Stimulated activated naive CD8-positive, alpha-beta T cell treated with anti-CD3 and anti-CD28 coated beads, Interleukin-15, amount 100 ng/mL, for 72 hours (primary cell): Measurements from ENCODE around the gene FBXL22.

Experiments
- ATAC-seq: fragments of 150-1000 bp; cut with Tn5 transposase; 2 replicates; pipeline ENCODE4 v1.10.0; 2021; ENCODE audit warnings: mild to moderate bottlenecking, moderate library complexity
- DNase-seq, 2 donors: peaks; one replicate each; pipeline ENCODE4 v3.0.0; 2021 to 2022
- H3K27ac Mint-ChIP-seq, 2 donors: one replicate each; pipeline ENCODE4 v1.8.0; 2022; ENCODE audit warnings: mild to moderate bottlenecking in 2 of 2, mixed read lengths in 2 of 2, moderate library complexity in 2 of 2
- H3K27me3 Mint-ChIP-seq: one replicate; pipeline ENCODE4 v1.8.0; 2022; ENCODE audit warnings: mixed read lengths
- H3K4me1 Mint-ChIP-seq: one replicate; pipeline ENCODE4 v1.8.0; 2022; ENCODE audit warnings: mild to moderate bottlenecking, mixed read lengths
- H3K4me3 Mint-ChIP-seq, 2 donors: one replicate each; pipeline ENCODE4 v1.8.0; 2022; ENCODE audit warnings: mild to moderate bottlenecking in 2 of 2, mixed read lengths in 2 of 2, moderate library complexity in 1 of 2
- H3K9me3 Mint-ChIP-seq, 2 donors: one replicate each; pipeline ENCODE4 v1.8.0; 2022; ENCODE audit warnings: mixed read lengths in 2 of 2

FBXL22 gene

GRCh38 chr15:63582179-63582578, 15.0 kb upstream of the FBXL22 start:
- H3K27me3 Mint-ChIP-seq: no peaks in the 10 kb centered on the region

GRCh38 chr15:63582718-63583426, 14.3 kb upstream of the FBXL22 start:
- Mint-ChIP-seq H3K27ac (peak overlapping the region in 1 of 2 donors; percentile 10), H3K27me3 (no peaks in the 10 kb centered on the region), H3K4me1 (peaks cover 24% of the 10 kb centered on the region), H3K9me3 (no peaks in the 10 kb centered on the region), H3K4me3 (no peak overlapping the region)
- peak; percentile 7 for ATAC-seq
- DNase-seq: no peak

More at GRCh38 chr15:63582179-63582578, 15.0 kb upstream of the FBXL22 start:
- DNase-seq (no peak), ATAC-seq (peak; percentile 50)
- Mint-ChIP-seq H3K27ac (peak overlapping the region in 1 of 2 donors; percentile 28), H3K4me1 (peaks cover 24% of the 10 kb centered on the region), H3K4me3 (no peak overlapping the region), H3K9me3 (no peaks in the 10 kb centered on the region)

GRCh38 chr15:63586790-63587189, 10.4 kb upstream of the FBXL22 start:
- no peak overlapping the region for H3K4me3 Mint-ChIP-seq

GRCh38 chr15:63587527-63587926, 9.7 kb upstream of the FBXL22 start:
- Mint-ChIP-seq H3K27me3 (no peaks in the 10 kb centered on the region), H3K4me3 (no peak overlapping the region), H3K4me1 (peaks cover 33% of the 10 kb centered on the region), H3K9me3 (no peaks in the 10 kb centered on the region), H3K27ac (no peak overlapping the region)
- DNase-seq (no peak), ATAC-seq (no peak)

More at GRCh38 chr15:63586790-63587189, 10.4 kb upstream of the FBXL22 start:
- DNase-seq (no peak), ATAC-seq (no peak)
- Mint-ChIP-seq H3K9me3 (no peaks in the 10 kb centered on the region), H3K27me3 (no peaks in the 10 kb centered on the region), H3K4me1 (peaks cover 33% of the 10 kb centered on the region), H3K27ac (peak overlapping the region; percentile 2 to 10)

GRCh38 chr15:63588826-63589225, 8.4 kb upstream of the FBXL22 start:
- no peaks in the 10 kb centered on the region for H3K27me3 Mint-ChIP-seq
- H3K4me3 Mint-ChIP-seq: no peak overlapping the region
- DNase-seq (no peak), ATAC-seq (no peak)
- H3K4me1 Mint-ChIP-seq: peaks cover 42% of the 10 kb centered on the region
- no peak overlapping the region for H3K27ac Mint-ChIP-seq
- no peaks in the 10 kb centered on the region for H3K9me3 Mint-ChIP-seq

- ATAC-seq (peak; percentile 74), DNase-seq (peak in 1 of 2 donors; percentile 58)
- Mint-ChIP-seq H3K9me3 (no peaks in the 10 kb centered on the region), H3K27me3 (no peaks in the 10 kb centered on the region), H3K27ac (peak overlapping the region in 1 of 2 donors; percentile 1), H3K4me1 (peaks cover 85% of the 10 kb centered on the region), H3K4me3 (peak overlapping the region; percentile 9 to 35)
Observed at GRCh38 chr15:63593705-63594671, 3.2 kb upstream of the FBXL22 start.

- Mint-ChIP-seq H3K9me3 (no peaks in the 10 kb centered on the region), H3K4me1 (peaks cover 95% of the 10 kb centered on the region), H3K27ac (no peak overlapping the region), H3K27me3 (no peaks in the 10 kb centered on the region), H3K4me3 (no peak overlapping the region)
- DNase-seq (no peak), ATAC-seq (no peak)
Observed at GRCh38 chr15:63595065-63595464, 2.1 kb upstream of the FBXL22 start.

GRCh38 chr15:63595688-63596087, 1.5 kb upstream of the FBXL22 start:
- no peak overlapping the region for H3K4me3 Mint-ChIP-seq

GRCh38 chr15:63596676-63597037, 530 bp upstream of the FBXL22 start:
- Mint-ChIP-seq H3K4me3 (peak overlapping the region; percentile 14 to 34), H3K4me1 (peaks cover 88% of the 10 kb centered on the region), H3K27ac (peak overlapping the region; percentile 6 to 87), H3K27me3 (no peaks in the 10 kb centered on the region), H3K9me3 (no peaks in the 10 kb centered on the region)
- no peak for DNase-seq
- ATAC-seq: no peak

More at GRCh38 chr15:63595688-63596087, 1.5 kb upstream of the FBXL22 start:
- ATAC-seq (no peak), DNase-seq (no peak)
- peaks cover 96% of the 10 kb centered on the region for H3K4me1 Mint-ChIP-seq
- H3K27me3 Mint-ChIP-seq: no peaks in the 10 kb centered on the region
- H3K27ac Mint-ChIP-seq: no peak overlapping the region
- H3K9me3 Mint-ChIP-seq: no peaks in the 10 kb centered on the region

GRCh38 chr15:63597821-63598220, 634 bp downstream of the FBXL22 start:
- no peak overlapping the region for H3K4me3 Mint-ChIP-seq
- no peak for DNase-seq
- H3K9me3 Mint-ChIP-seq: no peaks in the 10 kb centered on the region
- ATAC-seq: no peak
- peak overlapping the region in 1 of 2 donors; percentile 16 for H3K27ac Mint-ChIP-seq
- peaks cover 88% of the 10 kb centered on the region for H3K4me1 Mint-ChIP-seq
- H3K27me3 Mint-ChIP-seq: no peaks in the 10 kb centered on the region

- H3K27ac Mint-ChIP-seq: peak overlapping the region in 1 of 2 donors; percentile 24
- ATAC-seq: no peak
Observed at GRCh38 chr15:63598473-63599400, 1.6 kb downstream of the FBXL22 start.

GRCh38 chr15:63599401-63600000, 2.3 kb downstream of the FBXL22 start:
- no peaks in the 10 kb centered on the region for H3K27me3 Mint-ChIP-seq
- ATAC-seq: no peak
- peak overlapping the region; percentile 86 to 97 for H3K27ac Mint-ChIP-seq
- H3K4me1 Mint-ChIP-seq: peaks cover 72% of the 10 kb centered on the region
- DNase-seq: peak in 1 of 2 donors; percentile 46
- H3K4me3 Mint-ChIP-seq: peak overlapping the region; percentile 84 to 95
- no peaks in the 10 kb centered on the region for H3K9me3 Mint-ChIP-seq

More at GRCh38 chr15:63598473-63599400, 1.6 kb downstream of the FBXL22 start:
- Mint-ChIP-seq H3K9me3 (no peaks in the 10 kb centered on the region), H3K4me3 (peak overlapping the region; percentile 84 to 95), H3K27me3 (no peaks in the 10 kb centered on the region), H3K4me1 (peaks cover 79% of the 10 kb centered on the region)
- DNase-seq: no peak

GRCh38 chr15:63600001-63600615, 2.9 kb downstream of the FBXL22 start:
- Mint-ChIP-seq H3K4me1 (peaks cover 70% of the 10 kb centered on the region), H3K27ac (peak overlapping the region; percentile 86 to 97), H3K27me3 (no peaks in the 10 kb centered on the region), H3K4me3 (peak overlapping the region; percentile 84 to 95), H3K9me3 (no peaks in the 10 kb centered on the region)
- peak; percentile 0 for ATAC-seq
- peak in 1 of 2 donors; percentile 35 for DNase-seq

GRCh38 chr15:63600616-63601025, 3.4 kb downstream of the FBXL22 start:
- peak; percentile 93 to 94 for DNase-seq
- peak; percentile 87 for ATAC-seq
- Mint-ChIP-seq H3K4me1 (peaks cover 70% of the 10 kb centered on the region), H3K27me3 (no peaks in the 10 kb centered on the region), H3K4me3 (peak overlapping the region; percentile 93 to 95), H3K9me3 (no peaks in the 10 kb centered on the region), H3K27ac (peak overlapping the region; percentile 86 to 98)
